ENCODE results near the gene ANKRD34C.

- no peak for TF ChIP-seq EZH2phosphoT487 (IDR thresholded peaks at IDR 0.05; ENCODE audit: borderline replicate concordance, low read depth, low read length)
- TF ChIP-seq CTCF (conservative IDR thresholded peaks at IDR 0.05; ENCODE audit: low read length) = no peak
Measured at GRCh38 chr15:79308874-79309273, 26.4 kb downstream of the ANKRD34C start.

Measured in OCI-LY7 (cell line).